ENCODE measurements around the gene GAN. TPM values are rescaled to one million over a fixed set of nuclear protein-coding genes. Genes with fewer than 3 reads are reported as not detected.

GAN gene
- total RNA-seq, 5 donors from 2014 or later (not counting 1 experiment from before 2014, with no cell fraction given), result 5.4 to 8.1 (median 7.5) TPM

- H3K9me3 Mint-ChIP-seq, result no peaks in the 10 kb centered on the region
- ATAC-seq (replicated peaks in 1 of 4), result no peak
- H3K4me3 Mint-ChIP-seq, result no peak overlapping the region
- ChIA-PET POLR2A (no interaction called here), CTCF (interaction anchor here in 1 of 2 donors (0.6 kb wide), 1 partner anchor 1185 kb away, joined by 9 read pairs; no protein-coding TSS in a partner anchor)
- Histone ChIP-seq H3K4me3 (ENCODE audit: control insufficient read depth in 1 of 2, extremely low read depth in 1 of 2, low read length in 1 of 2) (no peak overlapping the region), H3K9me3 (no peaks in the 10 kb centered on the region), H3K27ac (ENCODE audit: low read length) (no peak overlapping the region), H3K27me3 (replicated peaks in 1 of 2; ENCODE audit: control insufficient read depth in 2 of 2, extremely low read depth in 1 of 2, insufficient read depth in 2 of 2, low read length in 1 of 2) (peaks cover 0 to 7% of the 10 kb centered on the region in 2 experiments), H3K36me3 (ENCODE audit: control insufficient read depth in 2 of 2, extremely low read depth in 1 of 2, insufficient read depth in 1 of 2, low read length in 1 of 2) (no peaks in the 10 kb centered on the region), H3K4me1 (ENCODE audit: control insufficient read depth in 1 of 2, extremely low read depth in 1 of 2, insufficient read depth in 2 of 2, low read length in 2 of 2) (peaks cover 0 to 5% of the 10 kb centered on the region in 2 experiments)
- no peaks in the 10 kb centered on the region for H3K36me3 Mint-ChIP-seq
- no peak overlapping the region for H3K27ac Mint-ChIP-seq
- peaks cover 0 to 2% (median 0%) of the 10 kb centered on the region in 3 donors for H3K4me1 Mint-ChIP-seq
- peaks cover 4% of the 10 kb centered on the region in 2 donors for H3K27me3 Mint-ChIP-seq
- DNase-seq, result no peak
- 94% methylated on average over 18 of the region's 23 CpGs for WGBS (ENCODE audit: insufficient coverage)
Measured at GRCh38 chr16:81431554-81432353, 117.0 kb downstream of the GAN start.

DNA sequence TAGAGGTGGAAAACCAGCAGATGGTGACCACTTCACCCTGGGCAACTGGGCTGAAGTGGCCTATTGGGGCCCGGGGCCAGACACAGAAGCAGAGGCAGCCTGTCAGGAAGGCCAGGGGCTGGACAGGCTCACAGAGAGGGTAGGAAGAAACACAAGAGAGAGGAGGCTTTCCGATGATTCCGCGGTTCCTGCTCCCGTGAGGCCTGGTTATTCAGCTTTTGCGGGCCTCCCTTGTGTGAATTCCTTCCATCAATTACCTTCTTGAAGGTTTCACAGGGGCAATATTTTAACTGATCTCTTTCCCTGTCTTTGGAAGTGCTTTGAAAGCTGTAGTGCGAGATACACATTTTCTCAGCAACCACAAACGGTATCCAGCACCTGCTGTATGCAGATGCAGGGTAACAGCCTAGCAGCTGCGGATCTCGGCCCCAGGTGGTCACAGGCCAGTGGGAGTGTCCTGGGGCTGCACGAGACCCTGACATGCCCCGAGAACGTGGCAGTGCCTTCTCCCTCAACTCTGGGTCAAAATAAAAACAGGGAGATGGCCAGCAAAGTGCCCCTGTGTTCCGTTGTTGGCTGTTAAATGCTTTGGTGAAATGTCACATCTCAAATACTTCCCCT is 118.3 kb downstream of the GAN start:
- H3K4me3 Mint-ChIP-seq, result no peak overlapping the region

GRCh38 chr16:81435103-81435502 is 120.3 kb downstream of the GAN start:
- WGBS (ENCODE audit: insufficient coverage), result 89% methylated on average over 2 of the region's 3 CpGs
- no peak overlapping the region for H3K4me3 ChIP-seq (ENCODE audit: control insufficient read depth in 1 of 2, extremely low read depth in 1 of 2, low read length in 1 of 2)
- ChIA-PET CTCF (interaction anchor here in 1 of 2 donors (0.6 kb wide), 1 partner anchor 282 kb away, joined by 7 read pairs; no protein-coding TSS in a partner anchor), POLR2A (interaction anchor here in 1 of 2 donors (0.6 kb wide), 1 partner anchor 10 kb away, joined by 3 read pairs; no protein-coding TSS in a partner anchor)
- H3K4me1 Mint-ChIP-seq, result peaks cover 0 to 6% (median 2%) of the 10 kb centered on the region in 3 donors
- no peaks in the 10 kb centered on the region for H3K9me3 ChIP-seq
- H3K4me3 Mint-ChIP-seq, result no peak overlapping the region
- no peaks in the 10 kb centered on the region for H3K9me3 Mint-ChIP-seq
- no peak overlapping the region for H3K27ac ChIP-seq (ENCODE audit: low read length)
- DNase-seq, result no peak
- no peaks in the 10 kb centered on the region for H3K27me3 ChIP-seq (replicated peaks in 1 of 2; ENCODE audit: control insufficient read depth in 2 of 2, extremely low read depth in 1 of 2, insufficient read depth in 2 of 2, low read length in 1 of 2)
- H3K27ac Mint-ChIP-seq, result no peak overlapping the region
- H3K27me3 Mint-ChIP-seq, result peaks cover 4 to 7% of the 10 kb centered on the region in 2 donors
- H3K4me1 ChIP-seq (ENCODE audit: control insufficient read depth in 1 of 2, extremely low read depth in 1 of 2, insufficient read depth in 2 of 2, low read length in 2 of 2), result peaks cover 0 to 5% of the 10 kb centered on the region in 2 experiments
- no peak for ATAC-seq (replicated peaks in 1 of 4)
- no peaks in the 10 kb centered on the region for H3K36me3 ChIP-seq (ENCODE audit: control insufficient read depth in 2 of 2, extremely low read depth in 1 of 2, insufficient read depth in 1 of 2, low read length in 1 of 2)
- H3K36me3 Mint-ChIP-seq, result no peaks in the 10 kb centered on the region

More for the DNA sequence above, 118.3 kb downstream of the GAN start:
- H3K4me3 ChIP-seq (ENCODE audit: control insufficient read depth in 1 of 2, extremely low read depth in 1 of 2, low read length in 1 of 2), result no peak overlapping the region
- peaks cover 0 to 5% of the 10 kb centered on the region in 2 experiments for H3K4me1 ChIP-seq (ENCODE audit: control insufficient read depth in 1 of 2, extremely low read depth in 1 of 2, insufficient read depth in 2 of 2, low read length in 2 of 2)
- WGBS (ENCODE audit: insufficient coverage), result 39% methylated on average over 5 of the region's 14 CpGs
- peaks cover 0 to 7% of the 10 kb centered on the region in 2 experiments for H3K27me3 ChIP-seq (replicated peaks in 1 of 2; ENCODE audit: control insufficient read depth in 2 of 2, extremely low read depth in 1 of 2, insufficient read depth in 2 of 2, low read length in 1 of 2)
- Mint-ChIP-seq H3K36me3 (no peaks in the 10 kb centered on the region), H3K27me3 (peaks cover 4% of the 10 kb centered on the region in 2 donors), H3K27ac (no peak overlapping the region), H3K4me1 (peaks cover 0 to under 1% (median 0%) of the 10 kb centered on the region in 3 donors), H3K9me3 (no peaks in the 10 kb centered on the region)
- ATAC-seq (replicated peaks in 1 of 4) (no peak), DNase-seq (no peak)
- POLR2A ChIA-PET, result no interaction called here
- no peaks in the 10 kb centered on the region for H3K9me3 ChIP-seq
- no peak overlapping the region for H3K27ac ChIP-seq (ENCODE audit: low read length)
- no peaks in the 10 kb centered on the region for H3K36me3 ChIP-seq (ENCODE audit: control insufficient read depth in 2 of 2, extremely low read depth in 1 of 2, insufficient read depth in 1 of 2, low read length in 1 of 2)
- CTCF ChIA-PET, result interaction anchor here in 1 of 2 donors (0.7 kb wide), 1 partner anchor 64 kb away, joined by 4 read pairs; no protein-coding TSS in a partner anchor

DNA sequence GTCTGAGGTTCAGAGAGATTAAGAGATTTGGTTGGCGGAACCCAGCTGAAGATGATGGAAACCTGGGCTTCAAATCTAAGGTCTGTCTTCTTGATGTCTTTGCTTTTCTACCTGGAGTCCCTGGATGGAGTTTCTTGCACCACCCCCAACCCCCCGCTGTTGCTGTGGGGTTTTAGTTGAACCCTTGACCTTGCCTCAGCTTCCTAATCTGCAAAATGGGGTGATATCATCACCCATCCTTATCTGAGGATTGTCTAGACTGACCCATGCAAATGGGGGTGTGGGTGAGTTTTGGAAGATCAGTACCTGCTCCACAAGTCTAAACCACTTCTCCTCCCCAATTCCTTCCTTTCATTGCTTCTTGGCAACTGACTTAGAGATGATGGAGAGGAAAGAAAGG is 120.8 kb downstream of the GAN start:
- no peak overlapping the region for H3K4me3 ChIP-seq (ENCODE audit: control insufficient read depth in 1 of 2, extremely low read depth in 1 of 2, low read length in 1 of 2)
- no peak overlapping the region for H3K27ac ChIP-seq (ENCODE audit: low read length)
- H3K27me3 Mint-ChIP-seq, result peaks cover 4 to 7% of the 10 kb centered on the region in 2 donors
- peaks cover 0 to 5% of the 10 kb centered on the region in 2 experiments for H3K4me1 ChIP-seq (ENCODE audit: control insufficient read depth in 1 of 2, extremely low read depth in 1 of 2, insufficient read depth in 2 of 2, low read length in 2 of 2)
- no peak for DNase-seq
- no peaks in the 10 kb centered on the region for H3K9me3 Mint-ChIP-seq
- H3K9me3 ChIP-seq, result no peaks in the 10 kb centered on the region
- ChIA-PET CTCF (no interaction called here), POLR2A (interaction anchor here in 1 of 2 donors (0.6 kb wide), 1 partner anchor 11 kb away, joined by 3 read pairs; no protein-coding TSS in a partner anchor)
- H3K36me3 Mint-ChIP-seq, result no peaks in the 10 kb centered on the region
- no peaks in the 10 kb centered on the region for H3K27me3 ChIP-seq (replicated peaks in 1 of 2; ENCODE audit: control insufficient read depth in 2 of 2, extremely low read depth in 1 of 2, insufficient read depth in 2 of 2, low read length in 1 of 2)
- no peak overlapping the region for H3K4me3 Mint-ChIP-seq
- ATAC-seq (replicated peaks in 1 of 4), result no peak
- no peaks in the 10 kb centered on the region for H3K36me3 ChIP-seq (ENCODE audit: control insufficient read depth in 2 of 2, extremely low read depth in 1 of 2, insufficient read depth in 1 of 2, low read length in 1 of 2)
- peaks cover 0 to 6% (median 2%) of the 10 kb centered on the region in 3 donors for H3K4me1 Mint-ChIP-seq
- no CpG with 5 or more reads among the region's 2 CpGs for WGBS (ENCODE audit: insufficient coverage)
- H3K27ac Mint-ChIP-seq, result no peak overlapping the region

GRCh38 chr16:81436386-81436785 is 121.6 kb downstream of the GAN start:
- WGBS (ENCODE audit: insufficient coverage), result 100% methylated on average over 1 of the region's 6 CpGs
- H3K9me3 Mint-ChIP-seq, result no peaks in the 10 kb centered on the region

DNA sequence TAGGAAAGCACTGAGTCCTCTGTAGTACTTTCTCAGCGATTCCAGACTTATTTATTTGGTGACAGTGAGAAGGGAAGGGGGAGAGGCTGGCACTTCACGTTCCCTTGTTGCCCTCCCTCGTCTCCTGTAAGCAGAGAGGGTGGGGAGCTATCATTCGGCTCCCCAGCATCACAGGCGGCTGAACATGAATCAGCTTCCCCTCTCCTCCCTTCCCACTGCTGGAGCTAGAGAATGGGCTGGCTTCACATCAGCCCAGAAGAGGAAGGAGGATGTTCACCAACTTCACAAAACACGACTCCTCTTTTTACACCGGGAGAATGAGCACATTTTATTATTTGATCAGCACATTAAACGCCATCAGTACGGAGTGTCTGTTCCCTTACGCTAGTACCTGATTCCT is 123.1 kb downstream of the GAN start:
- POLR2A ChIA-PET, result interaction anchor here in 1 of 2 donors (0.6 kb wide), 1 partner anchor 65 kb away, joined by 6 read pairs; no protein-coding TSS in a partner anchor
- H3K4me1 Mint-ChIP-seq, result peaks cover 0 to 9% (median 6%) of the 10 kb centered on the region in 3 donors
- H3K27me3 ChIP-seq (replicated peaks in 1 of 2; ENCODE audit: control insufficient read depth in 2 of 2, extremely low read depth in 1 of 2, insufficient read depth in 2 of 2, low read length in 1 of 2), result no peaks in the 10 kb centered on the region

More at GRCh38 chr16:81436386-81436785, 121.6 kb downstream of the GAN start:
- DNase-seq (no peak), ATAC-seq (replicated peaks in 1 of 4) (no peak)
- no peak overlapping the region for H3K4me3 ChIP-seq (ENCODE audit: control insufficient read depth in 1 of 2, extremely low read depth in 1 of 2, low read length in 1 of 2)
- H3K36me3 ChIP-seq (ENCODE audit: control insufficient read depth in 2 of 2, extremely low read depth in 1 of 2, insufficient read depth in 1 of 2, low read length in 1 of 2), result no peaks in the 10 kb centered on the region
- ChIA-PET CTCF (no interaction called here), POLR2A (no interaction called here)
- no peak overlapping the region for H3K27ac Mint-ChIP-seq
- no peaks in the 10 kb centered on the region for H3K36me3 Mint-ChIP-seq
- no peaks in the 10 kb centered on the region for H3K27me3 ChIP-seq (replicated peaks in 1 of 2; ENCODE audit: control insufficient read depth in 2 of 2, extremely low read depth in 1 of 2, insufficient read depth in 2 of 2, low read length in 1 of 2)
- peaks cover 0 to 5% of the 10 kb centered on the region in 2 experiments for H3K4me1 ChIP-seq (ENCODE audit: control insufficient read depth in 1 of 2, extremely low read depth in 1 of 2, insufficient read depth in 2 of 2, low read length in 2 of 2)
- peaks cover 0 to 6% (median 2%) of the 10 kb centered on the region in 3 donors for H3K4me1 Mint-ChIP-seq
- peaks cover 4 to 7% of the 10 kb centered on the region in 2 donors for H3K27me3 Mint-ChIP-seq
- H3K4me3 Mint-ChIP-seq, result no peak overlapping the region
- H3K9me3 ChIP-seq, result no peaks in the 10 kb centered on the region
- H3K27ac ChIP-seq (ENCODE audit: low read length), result no peak overlapping the region

More for the DNA sequence above, 123.1 kb downstream of the GAN start:
- no peak overlapping the region for H3K27ac ChIP-seq (ENCODE audit: low read length)
- Mint-ChIP-seq H3K36me3 (no peaks in the 10 kb centered on the region), H3K27ac (no peak overlapping the region), H3K4me3 (no peak overlapping the region), H3K27me3 (peaks cover 4 to 7% of the 10 kb centered on the region in 2 donors), H3K9me3 (no peaks in the 10 kb centered on the region)
- no peak overlapping the region for H3K4me3 ChIP-seq (ENCODE audit: control insufficient read depth in 1 of 2, extremely low read depth in 1 of 2, low read length in 1 of 2)
- WGBS (ENCODE audit: insufficient coverage), result 100% methylated on average over 1 of the region's 10 CpGs
- peaks cover 0 to 11% of the 10 kb centered on the region in 2 experiments for H3K4me1 ChIP-seq (ENCODE audit: control insufficient read depth in 1 of 2, extremely low read depth in 1 of 2, insufficient read depth in 2 of 2, low read length in 2 of 2)
- no peaks in the 10 kb centered on the region for H3K9me3 ChIP-seq
- no peaks in the 10 kb centered on the region for H3K36me3 ChIP-seq (ENCODE audit: control insufficient read depth in 2 of 2, extremely low read depth in 1 of 2, insufficient read depth in 1 of 2, low read length in 1 of 2)
- DNase-seq (no peak), ATAC-seq (replicated peaks in 1 of 4) (no peak)
- CTCF ChIA-PET, result interaction anchor here in 1 of 2 donors (0.7 kb wide), 1 partner anchor 31 kb away, joined by 3 read pairs; no protein-coding TSS in a partner anchor
